A549 (cell line): ENCODE data around the gene OCRL. TPM values are rescaled to one million over a fixed set of nuclear protein-coding genes. Genes with fewer than 3 reads are reported as not detected.

Experiments
- ATAC-seq, 2 experiments: fragments of 200-7000 bp in 1 of 2; fragments of >200 bp in 1 of 2; cut with Nextera tagmentation in 1 of 2; cut with Tn5 transposase in 1 of 2; 3 replicates each; pipeline versions ENCODE4 v1.8.0 to v1.9.1; 2018 to 2020; ENCODE audit warnings: mild to moderate bottlenecking in 1 of 2, moderate library complexity in 1 of 2
- CTCF ChIA-PET: fragments of 300-600 bp; sonication (Branson Sonifier 250); formaldehyde crosslinking; extraction: SDS; loops from one replicate; lab custom pipeline; 2021; ENCODE audit warnings: antibody characterized with exemption, inconsistent platforms; lab: Yijun Ruan, JAX
- POLR2A ChIA-PET: fragments of 350-600 bp; formaldehyde crosslinking; extraction: SDS; loops from one replicate; lab custom pipeline; 2021; ENCODE audit warnings: antibody characterized with exemption, inconsistent platforms; lab: Yijun Ruan, JAX
- DNase-seq, 2 experiments: peaks; one replicate each; pipeline versions ENCODE4 v3.0.0 to v3.0.0-alpha.2; 2011 to 2016; ENCODE audit warnings: low read depth in 1 of 2, low spot score in 1 of 2
- FAIRE-seq: peaks from 2 replicates; lab custom pipeline; 2011; peaks lifted over from hg19 to GRCh38; lab: Jason Lieb, UNC
- H3K27ac ChIP-seq, 2 experiments: fragments of >200 bp; sonication (Bioruptor Twin); formaldehyde crosslinking; 3 replicates each; pipeline ENCODE4 v1.5.1; 2016 to 2017
- H3K4me1 ChIP-seq: fragments of >200 bp; sonication (Bioruptor Twin); formaldehyde crosslinking; 3 replicates; pipeline ENCODE4 v1.6.1; 2016
- H3K4me2 ChIP-seq: fragments of >200 bp; sonication (Bioruptor Twin); formaldehyde crosslinking; 3 replicates; pipeline ENCODE4 v1.6.1; 2016
- H3K4me3 ChIP-seq: fragments of >200 bp; sonication (Bioruptor Twin); formaldehyde crosslinking; 3 replicates; pipeline ENCODE4 v1.5.1; 2016
- H3K9me3 ChIP-seq: fragments of >200 bp; sonication (Bioruptor Twin); formaldehyde crosslinking; 3 replicates; pipeline ENCODE4 v1.6.1; 2016
- CBX2 ChIP-seq: fragments of 200-600 bp; sonication (generic); IDR thresholded peaks from 2 replicates; pipeline ENCODE4 v1.6.1; 2016; ENCODE audit warnings: low read depth, mild to moderate bottlenecking, borderline replicate concordance
- E2F6 ChIP-seq: IDR thresholded peaks from 2 replicates; pipeline ENCODE4 v1.6.1; 2012; ENCODE audit warnings: low read depth, borderline replicate concordance
- EHF ChIP-seq: fragments of 250-450 bp; sonication (Bioruptor Pico); IDR thresholded peaks from 2 replicates; pipeline ENCODE4 v1.5.0; 2020; ENCODE audit warnings: mild to moderate bottlenecking
- EHMT2 ChIP-seq: fragments of 200-600 bp; sonication (generic); IDR thresholded peaks from 2 replicates; pipeline ENCODE4 v1.6.1; 2016; ENCODE audit warnings: antibody characterized with exemption, low read depth, mild to moderate bottlenecking, moderate library complexity
- FOSL2 ChIP-seq, 2 experiments: fragments of 450-650 bp in 1 of 2; fragments of >200 bp in 1 of 2; sonication (Bioruptor Twin) in 1 of 2; formaldehyde crosslinking; IDR thresholded peaks; 2 replicates each; pipeline versions ENCODE4 v1.5.0 to v1.6.1; 2016 to 2020; ENCODE audit warnings: mild to moderate bottlenecking in 1 of 2, moderate library complexity in 1 of 2
- HDAC2 ChIP-seq: fragments of 200-600 bp; sonication (generic); IDR thresholded peaks from 2 replicates; pipeline ENCODE4 v1.6.1; 2016
- HEYL ChIP-seq: fragments of 250-450 bp; sonication (Bioruptor Pico); IDR thresholded peaks from 2 replicates; pipeline ENCODE4 v1.8.0; 2021; ENCODE audit warnings: mild to moderate bottlenecking, moderate library complexity
- HMGXB4 ChIP-seq: fragments of 250-450 bp; sonication (Bioruptor Pico); IDR thresholded peaks from 2 replicates; pipeline ENCODE4 v1.5.0; 2021; ENCODE audit warnings: mild to moderate bottlenecking, moderate library complexity, borderline replicate concordance
- HOXA7 ChIP-seq: fragments of 250-450 bp; sonication (Bioruptor Pico); IDR thresholded peaks from 2 replicates; pipeline ENCODE4 v1.5.0; 2020; ENCODE audit warnings: mild to moderate bottlenecking, moderate library complexity
- HOXB13 ChIP-seq: fragments of 250-450 bp; sonication (Bioruptor Pico); IDR thresholded peaks from 2 replicates; pipeline ENCODE4 v1.5.0; 2020; ENCODE audit warnings: low read depth, mild to moderate bottlenecking, moderate library complexity
- KDM1A ChIP-seq: fragments of 200-600 bp; sonication (generic); IDR thresholded peaks from 2 replicates; pipeline ENCODE4 v1.6.1; 2016; ENCODE audit warnings: low read depth, mild to moderate bottlenecking
- KDM5A ChIP-seq: fragments of 200-600 bp; sonication (generic); IDR thresholded peaks from 2 replicates; pipeline ENCODE4 v1.6.1; 2016; ENCODE audit warnings: antibody characterized with exemption, mild to moderate bottlenecking
- MAX ChIP-seq: IDR thresholded peaks from 2 replicates; pipeline ENCODE4 v1.6.1; 2012
- MAZ ChIP-seq: fragments of 150-350 bp; IDR thresholded peaks from 2 replicates; pipeline ENCODE4 v1.6.1; 2014; ENCODE audit warnings: antibody characterized with exemption, low read depth, low read length, borderline replicate concordance
- MYC ChIP-seq: IDR thresholded peaks from 2 replicates; pipeline ENCODE4 v1.6.1; 2012; ENCODE audit warnings: mild to moderate bottlenecking, inconsistent platforms, low read length, improper control_type of control experiment, borderline replicate concordance
- NFE2L2 ChIP-seq: fragments of 150-350 bp; conservative IDR thresholded peaks from 2 replicates; pipeline ENCODE4 v1.6.1; 2014; ENCODE audit warnings: low read length
- NR3C1 ChIP-seq: fragments of >200 bp; sonication (Bioruptor Twin); formaldehyde crosslinking; IDR thresholded peaks from 3 replicates; pipeline ENCODE4 v1.6.1; 2017
- POLR2AphosphoS2 ChIP-seq: conservative IDR thresholded peaks from 2 replicates; pipeline ENCODE4 v1.6.1; 2012; ENCODE audit warnings: low read length, improper control_type of control experiment, inconsistent platforms
- RARB ChIP-seq: fragments of 250-450 bp; sonication (Bioruptor Pico); IDR thresholded peaks from 2 replicates; pipeline ENCODE4 v1.8.0; 2021; ENCODE audit warnings: mild to moderate bottlenecking, moderate library complexity
- RCOR1 ChIP-seq: fragments of 150-350 bp; IDR thresholded peaks from 2 replicates; pipeline ENCODE4 v1.6.1; 2014; ENCODE audit warnings: antibody characterized with exemption, low read length, low read depth
- RNF2 ChIP-seq: fragments of 200-600 bp; sonication (generic); IDR thresholded peaks from 2 replicates; pipeline ENCODE4 v1.6.1; 2016; ENCODE audit warnings: low read depth, mild to moderate bottlenecking, antibody characterized with exemption, moderate library complexity, borderline replicate concordance
- TFCP2L1 ChIP-seq: fragments of 250-450 bp; sonication (Bioruptor Pico); IDR thresholded peaks from 2 replicates; pipeline ENCODE4 v1.5.0; 2021; ENCODE audit warnings: mild to moderate bottlenecking
- ZC3H11A ChIP-seq: fragments of 450-650 bp; IDR thresholded peaks from 2 replicates; pipeline ENCODE4 v1.6.1; 2014; ENCODE audit warnings: antibody characterized with exemption, mild to moderate bottlenecking
- ZFP36 ChIP-seq: fragments of 450-650 bp; IDR thresholded peaks from 2 replicates; pipeline ENCODE4 v1.6.1; 2014; ENCODE audit warnings: borderline replicate concordance; ENCODE audit not compliant: partially characterized antibody
- ZNF302 ChIP-seq: fragments of 250-450 bp; sonication (Bioruptor Pico); IDR thresholded peaks from 2 replicates; pipeline ENCODE4 v1.9.0; 2021; ENCODE audit warnings: inconsistent platforms, mild to moderate bottlenecking, moderate library complexity
- WGBS: methylation state at CpG from one replicate; pipeline ENCODE4 v1.1.6; 2017; ENCODE audit errors: missing lambda C conversion rate; 5-methylcytosine and 5-hydroxymethylcytosine counted together
- polyA plus RNA-seq, 4 experiments: library from polyadenylated mRNA; depleted of rRNA in 3 of 4; stranded (reverse); fragments of >200 nt; fragmentation: RNase III in 1 of 4; extraction: RNeasy Plus Mini Kit Qiagen cat#74134 plus additional on column Dnase treatment in 1 of 4; gene quantifications; 2 replicates in 3 of 4; 3 replicates in 1 of 4; pipeline ENCODE4 v1.2.3, GENCODE V29; 2011 to 2017
- TF ChIP-seq, protein P1 (sequence below): fragments of 200-600 bp; sonication (generic); IDR thresholded peaks from 2 replicates; pipeline ENCODE4 v1.6.1; 2016; ENCODE audit warnings: antibody characterized with exemption, mild to moderate bottlenecking, moderate library complexity

The OCRL gene
- polyA plus RNA-seq, 2 of the 4 experiments (the other 2 are of a cell fraction): 22.4 to 49.0 TPM

GRCh38 chrX:129612396-129612795, 72.3 kb downstream of the OCRL start:
- Histone ChIP-seq H3K27ac (no peak overlapping the region), H3K4me3 (no peak overlapping the region), H3K4me2 (no peak overlapping the region), H3K9me3 (no peaks in the 10 kb centered on the region), H3K4me1 (no peaks in the 10 kb centered on the region)
- TF ChIP-seq EHF (no peak), RCOR1 (no peak), CBX2 (no peak), NR3C1 (no peak), MAZ (no peak), HEYL (CRISPR knock-in tag) (no peak), HOXA7 (CRISPR knock-in tag) (no peak), MAX (no peak), RNF2 (no peak), ZNF302 (CRISPR knock-in tag) (no peak), HOXB13 (CRISPR knock-in tag) (no peak), E2F6 (no peak), ZC3H11A (no peak), FOSL2 (IDR thresholded peaks at IDR 0.05) (no peak), FOSL2 (CRISPR knock-in tag; IDR thresholded peaks at IDR 0.05) (no peak), NFE2L2 (no peak)
- TF ChIP-seq, protein P1, sequence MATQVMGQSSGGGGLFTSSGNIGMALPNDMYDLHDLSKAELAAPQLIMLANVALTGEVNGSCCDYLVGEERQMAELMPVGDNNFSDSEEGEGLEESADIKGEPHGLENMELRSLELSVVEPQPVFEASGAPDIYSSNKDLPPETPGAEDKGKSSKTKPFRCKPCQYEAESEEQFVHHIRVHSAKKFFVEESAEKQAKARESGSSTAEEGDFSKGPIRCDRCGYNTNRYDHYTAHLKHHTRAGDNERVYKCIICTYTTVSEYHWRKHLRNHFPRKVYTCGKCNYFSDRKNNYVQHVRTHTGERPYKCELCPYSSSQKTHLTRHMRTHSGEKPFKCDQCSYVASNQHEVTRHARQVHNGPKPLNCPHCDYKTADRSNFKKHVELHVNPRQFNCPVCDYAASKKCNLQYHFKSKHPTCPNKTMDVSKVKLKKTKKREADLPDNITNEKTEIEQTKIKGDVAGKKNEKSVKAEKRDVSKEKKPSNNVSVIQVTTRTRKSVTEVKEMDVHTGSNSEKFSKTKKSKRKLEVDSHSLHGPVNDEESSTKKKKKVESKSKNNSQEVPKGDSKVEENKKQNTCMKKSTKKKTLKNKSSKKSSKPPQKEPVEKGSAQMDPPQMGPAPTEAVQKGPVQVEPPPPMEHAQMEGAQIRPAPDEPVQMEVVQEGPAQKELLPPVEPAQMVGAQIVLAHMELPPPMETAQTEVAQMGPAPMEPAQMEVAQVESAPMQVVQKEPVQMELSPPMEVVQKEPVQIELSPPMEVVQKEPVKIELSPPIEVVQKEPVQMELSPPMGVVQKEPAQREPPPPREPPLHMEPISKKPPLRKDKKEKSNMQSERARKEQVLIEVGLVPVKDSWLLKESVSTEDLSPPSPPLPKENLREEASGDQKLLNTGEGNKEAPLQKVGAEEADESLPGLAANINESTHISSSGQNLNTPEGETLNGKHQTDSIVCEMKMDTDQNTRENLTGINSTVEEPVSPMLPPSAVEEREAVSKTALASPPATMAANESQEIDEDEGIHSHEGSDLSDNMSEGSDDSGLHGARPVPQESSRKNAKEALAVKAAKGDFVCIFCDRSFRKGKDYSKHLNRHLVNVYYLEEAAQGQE: no peak
- WGBS: 87% methylated on average over 2 of the region's 2 CpGs
- no peak for FAIRE-seq
- DNase-seq: no peak
- ChIA-PET POLR2A (no interaction called here), CTCF (interaction anchor here (1.0 kb wide), 2 partner anchors 14 to 25 kb away, joined by 3 read pairs; no protein-coding TSS in a partner anchor)
- no peak for ATAC-seq

- DNase-seq (no peak), FAIRE-seq (peak; percentile 28), ATAC-seq (no peak; a peak in 1 of 6 replicates)
- TF ChIP-seq ZFP36 (peak; percentile 46), HOXB13 (CRISPR knock-in tag) (no peak)
- no peak overlapping the region for H3K4me2 ChIP-seq
- no peak overlapping the region for H3K4me3 ChIP-seq
- CTCF ChIA-PET: interaction anchor here (1.3 kb wide), 1 partner anchor 113 kb away, joined by 5 read pairs; no protein-coding TSS in a partner anchor
- no peaks in the 10 kb centered on the region for H3K9me3 ChIP-seq
- no peak overlapping the region for H3K27ac ChIP-seq
- POLR2A ChIA-PET: no interaction called here
- no peaks in the 10 kb centered on the region for H3K4me1 ChIP-seq
Measured at GRCh38 chrX:129613596-129613995, 73.5 kb downstream of the OCRL start.

DNA sequence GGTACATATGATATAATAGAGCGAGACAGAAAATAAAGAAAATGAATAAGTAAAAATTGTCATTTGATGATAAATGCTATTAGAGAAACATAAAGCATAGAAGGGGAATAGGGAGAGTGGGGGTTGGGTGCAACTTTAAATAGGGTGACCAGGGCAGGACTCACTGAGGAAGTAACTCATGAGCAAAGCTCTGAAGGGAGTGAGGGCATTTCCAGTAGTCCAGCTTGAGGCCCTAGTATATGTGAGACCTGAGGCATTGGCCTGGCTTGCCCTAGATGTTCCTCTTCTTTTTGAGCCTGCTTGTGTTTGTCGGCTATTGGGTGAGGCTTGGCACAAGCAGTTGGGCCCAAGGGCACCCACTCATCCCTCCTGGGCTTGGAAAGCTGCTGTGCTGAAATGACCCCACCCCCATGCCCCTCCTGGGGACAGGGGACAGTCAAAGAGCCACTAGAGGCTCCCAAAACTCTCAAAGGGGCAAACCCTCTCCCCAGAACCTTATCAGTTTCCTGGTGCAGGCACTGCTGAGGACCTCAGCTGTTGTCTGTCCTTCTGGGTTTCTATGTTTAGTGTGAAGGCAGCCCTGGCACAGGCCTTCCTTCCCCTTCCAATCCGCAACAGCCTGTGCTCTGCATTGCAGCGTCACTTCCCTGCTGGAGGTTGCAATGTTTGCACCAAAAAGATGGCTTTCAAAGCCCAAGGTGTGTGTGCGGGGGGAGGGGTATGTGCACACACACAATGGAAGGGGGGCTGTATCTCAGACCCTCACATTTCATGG, 74.6 kb downstream of the OCRL start:
- no peak for FAIRE-seq

More for the DNA sequence above, 74.6 kb downstream of the OCRL start:
- TF ChIP-seq MAX (no peak), KDM1A (no peak), KDM5A (no peak), RNF2 (no peak), TFCP2L1 (no peak), RARB (CRISPR knock-in tag) (no peak), EHMT2 (no peak), HDAC2 (no peak), MYC (no peak), POLR2AphosphoS2 (no peak), HMGXB4 (no peak)
- ChIA-PET CTCF (interaction anchor here (1.1 to 1.3 kb wide), 3 partner anchors 13 to 112 kb away, joined by 3 to 5 read pairs (median 4); no protein-coding TSS in a partner anchor), POLR2A (no interaction called here)
- no peak overlapping the region for H3K4me2 ChIP-seq
- WGBS: 87% methylated on average over 5 of the region's 5 CpGs
- H3K27ac ChIP-seq: no peak overlapping the region
- H3K4me1 ChIP-seq: no peaks in the 10 kb centered on the region
- no peak overlapping the region for H3K4me3 ChIP-seq
- no peaks in the 10 kb centered on the region for H3K9me3 ChIP-seq
- DNase-seq (no peak), ATAC-seq (no peak)
